AG09309 (cell line): ENCODE measurements around the gene RBM34.

Source experiments
- DNase-seq: peaks from one replicate; pipeline ENCODE4 v3.0.0-alpha.2; 2010; ENCODE audit warnings: low read depth
- H3K4me3 ChIP-seq: 2 replicates; pipeline ENCODE4 v1.5.1; 2011; ENCODE audit warnings: mild to moderate bottlenecking, low read depth, low read length, moderate library complexity; ENCODE audit not compliant: control insufficient read depth
- CTCF ChIP-seq: IDR thresholded peaks from 2 replicates; pipeline ENCODE4 v1.5.1; 2011; ENCODE audit warnings: mild to moderate bottlenecking, low read depth, low read length, inconsistent platforms; ENCODE audit not compliant: insufficient read depth, control insufficient read depth; ENCODE audit errors: missing control alignments

Gene RBM34

GRCh38 chr1:235142991-235143390 is 18.1 kb downstream of the RBM34 start:
- H3K4me3 ChIP-seq, result no peak overlapping the region
- DNase-seq, result no peak
- no peak for TF ChIP-seq CTCF

DNA sequence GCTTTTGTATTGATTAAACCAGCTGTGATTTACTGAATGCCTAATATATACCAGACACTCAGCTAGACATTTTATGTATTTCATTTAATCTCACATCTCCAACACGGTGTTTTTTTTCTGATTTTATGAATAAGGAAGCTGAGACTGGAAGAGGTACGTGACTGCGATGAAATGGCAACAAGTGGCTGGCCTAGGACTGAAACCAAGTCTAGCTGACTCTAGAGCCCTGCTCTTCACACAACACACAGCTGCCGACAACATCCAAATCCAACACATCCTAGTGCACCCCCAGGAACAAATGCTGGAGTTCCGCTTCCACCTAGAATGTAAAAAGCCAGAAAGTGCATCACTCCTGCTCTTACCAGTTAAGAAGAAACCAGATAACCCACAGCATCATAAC is 21.7 kb downstream of the RBM34 start:
- DNase-seq, result no peak
- TF ChIP-seq CTCF, result no peak
- no peak overlapping the region for H3K4me3 ChIP-seq

GRCh38 chr1:235138821-235139220 is 22.2 kb downstream of the RBM34 start:
- DNase-seq, result no peak
- H3K4me3 ChIP-seq, result no peak overlapping the region
- TF ChIP-seq CTCF, result no peak

DNA sequence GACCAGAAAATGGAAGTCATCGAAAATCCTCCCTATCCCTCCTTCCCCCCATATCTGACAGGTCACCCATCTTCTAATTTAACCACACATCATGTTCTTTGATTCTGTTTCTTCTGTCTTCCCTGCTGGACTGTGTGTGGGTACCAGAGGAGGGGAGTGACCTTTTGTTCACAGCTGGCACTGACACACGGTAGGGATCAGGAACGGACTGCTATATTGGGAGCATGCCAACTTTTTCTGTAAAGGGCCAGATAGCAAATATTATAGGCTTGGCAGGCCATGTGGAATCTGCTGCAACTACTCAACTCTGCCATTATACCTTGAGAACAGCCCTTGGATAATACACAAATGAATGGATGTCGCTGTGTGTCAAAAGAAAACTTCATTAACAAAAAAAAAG is 24.9 kb downstream of the RBM34 start:
- H3K4me3 ChIP-seq, result no peak overlapping the region
- TF ChIP-seq CTCF, result no peak
- DNase-seq, result no peak

DNA sequence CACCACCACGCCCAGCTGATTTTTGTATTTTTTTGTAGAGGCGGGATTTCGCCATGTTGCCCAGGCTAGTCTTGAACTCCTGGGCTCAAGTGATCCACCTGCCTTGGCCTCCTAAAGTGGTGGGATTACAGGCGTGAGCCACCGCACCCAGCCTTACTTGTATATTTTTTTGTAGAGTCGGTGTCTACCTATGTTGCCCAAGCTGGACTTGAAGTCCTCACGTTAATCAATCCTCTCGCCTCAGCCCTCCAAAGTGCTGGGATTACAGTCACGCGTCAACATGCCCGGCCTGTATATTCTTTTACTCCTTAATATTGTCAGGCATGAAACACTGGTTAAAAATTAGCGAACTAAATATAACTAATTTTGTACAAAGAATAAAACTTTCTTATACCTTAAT is 26.9 kb downstream of the RBM34 start:
- no peak overlapping the region for H3K4me3 ChIP-seq
- no peak for DNase-seq
- no peak for TF ChIP-seq CTCF

GRCh38 chr1:235133086-235133485 is 28.0 kb downstream of the RBM34 start:
- no peak for TF ChIP-seq CTCF
- no peak for DNase-seq
- H3K4me3 ChIP-seq, result no peak overlapping the region

GRCh38 chr1:235131961-235132360 is 29.1 kb downstream of the RBM34 start:
- no peak overlapping the region for H3K4me3 ChIP-seq
- no peak for DNase-seq
- TF ChIP-seq CTCF, result no peak
